ENCODE data around the gene HARS1.
"Not testable (repeated sequence)": the region's sequence is repeated elsewhere in the genome, so short reads cannot be mapped to it uniquely, and the experiment has no call there.

Gene HARS1

DNA sequence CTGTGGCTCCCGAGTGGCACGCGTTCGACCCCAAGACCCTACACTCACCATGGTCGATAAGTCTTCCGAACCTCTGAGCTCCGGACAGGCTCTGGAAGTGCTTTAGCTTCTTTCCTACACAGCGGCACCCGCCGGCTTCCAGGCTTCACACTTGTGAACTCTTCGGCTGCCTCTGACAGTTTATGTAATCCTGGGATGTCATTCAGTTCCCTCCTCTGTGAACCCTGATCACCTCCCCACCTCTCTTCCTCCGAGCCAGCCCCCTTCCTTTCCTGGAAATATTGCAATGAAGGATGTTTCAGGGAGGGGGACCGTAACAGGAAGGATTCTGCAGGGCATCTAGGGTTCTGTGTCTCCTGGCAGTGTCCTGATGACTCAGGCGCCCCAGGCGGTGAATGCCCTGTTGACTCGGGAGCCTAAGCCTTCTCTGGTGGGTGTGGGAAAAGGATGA is 58.1 kb downstream of the HARS1 start, which contains the start of gene CD14:
TSS of gene CD14 (minus strand) at position 155 of the 451 bp plus-strand sequence. CDS start at position 51, 104 bp downstream.
- DNase-seq (ENCODE audit: low read depth): no peak

DNA sequence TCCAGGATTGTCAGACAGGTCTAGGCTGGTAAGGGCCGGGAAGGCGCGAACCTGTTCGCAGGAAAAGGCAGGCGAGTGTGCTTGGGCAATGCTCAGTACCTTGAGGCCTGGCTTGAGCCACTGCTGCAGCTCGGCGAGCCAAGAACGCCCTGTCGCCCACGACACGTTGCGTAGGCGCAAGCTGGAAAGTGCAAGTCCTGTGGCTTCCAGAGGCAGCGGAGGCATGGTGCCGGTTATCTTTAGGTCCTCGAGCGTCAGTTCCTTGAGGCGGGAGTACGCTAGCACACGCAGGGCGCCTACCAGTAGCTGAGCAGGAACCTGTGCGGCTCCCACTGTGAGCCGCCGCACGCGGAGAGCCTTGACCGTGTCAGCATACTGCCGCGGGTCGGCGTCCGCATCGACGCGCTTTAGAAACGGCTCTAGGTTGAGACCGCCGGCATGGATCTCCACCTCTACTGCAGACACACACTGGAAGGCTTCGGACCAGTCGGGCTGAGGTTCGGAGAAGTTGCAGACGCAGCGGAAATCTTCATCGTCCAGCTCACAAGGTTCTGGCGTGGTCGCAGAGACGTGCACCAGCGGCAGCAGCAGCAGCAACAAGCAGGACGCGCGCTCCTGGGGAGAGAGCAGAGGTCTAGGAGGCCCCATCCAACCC is 58.7 kb downstream of the HARS1 start:
- DNase-seq (ENCODE audit: low read depth): peak; percentile 37

DNA sequence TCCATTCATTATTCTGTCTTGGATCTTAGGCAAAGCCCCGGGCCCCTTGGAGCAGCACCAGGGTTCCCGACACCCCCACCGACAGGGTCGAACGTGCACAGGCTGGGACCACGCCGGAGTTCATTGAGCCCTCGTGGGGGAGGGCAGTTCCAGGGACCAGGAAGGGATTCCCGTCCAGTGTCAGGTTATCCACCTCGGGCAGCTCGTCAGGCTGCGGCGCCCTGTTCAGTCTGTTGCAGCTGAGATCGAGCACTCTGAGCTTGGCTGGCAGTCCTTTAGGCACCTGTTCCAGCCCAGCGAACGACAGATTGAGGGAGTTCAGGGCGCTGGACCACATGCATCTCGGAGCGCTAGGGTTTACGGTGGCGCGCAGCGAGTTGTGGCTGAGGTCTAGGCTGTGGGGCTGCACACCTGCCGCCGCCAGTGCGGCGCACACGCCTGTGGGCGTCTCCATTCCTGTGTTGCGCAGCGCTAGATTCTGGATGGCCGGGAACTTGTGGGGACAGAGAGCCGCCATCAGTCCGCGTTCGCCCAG is 59.3 kb downstream of the HARS1 start:
- DNase-seq (ENCODE audit: low read depth): peak; percentile 19

DNA sequence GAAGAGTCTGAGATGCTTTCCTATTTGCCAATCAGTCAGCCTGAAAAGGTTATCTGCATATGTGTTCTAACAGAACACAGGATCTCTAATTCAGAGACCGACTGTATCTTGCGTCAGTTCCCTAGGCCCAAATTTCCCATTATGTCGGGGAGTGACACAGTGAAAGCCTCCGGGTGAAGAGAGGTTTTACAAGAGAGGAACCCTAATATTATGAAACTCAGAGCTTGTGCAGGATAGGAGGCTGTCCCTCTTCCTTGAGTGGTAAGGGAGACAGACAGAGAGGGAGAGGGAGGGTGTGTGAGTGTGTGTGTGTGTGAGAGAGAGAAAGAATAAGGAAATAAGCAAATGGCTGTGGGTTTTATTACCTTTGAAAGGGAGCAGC is 60.1 kb downstream of the HARS1 start:
- no peak for DNase-seq (ENCODE audit: low read depth)

DNA sequence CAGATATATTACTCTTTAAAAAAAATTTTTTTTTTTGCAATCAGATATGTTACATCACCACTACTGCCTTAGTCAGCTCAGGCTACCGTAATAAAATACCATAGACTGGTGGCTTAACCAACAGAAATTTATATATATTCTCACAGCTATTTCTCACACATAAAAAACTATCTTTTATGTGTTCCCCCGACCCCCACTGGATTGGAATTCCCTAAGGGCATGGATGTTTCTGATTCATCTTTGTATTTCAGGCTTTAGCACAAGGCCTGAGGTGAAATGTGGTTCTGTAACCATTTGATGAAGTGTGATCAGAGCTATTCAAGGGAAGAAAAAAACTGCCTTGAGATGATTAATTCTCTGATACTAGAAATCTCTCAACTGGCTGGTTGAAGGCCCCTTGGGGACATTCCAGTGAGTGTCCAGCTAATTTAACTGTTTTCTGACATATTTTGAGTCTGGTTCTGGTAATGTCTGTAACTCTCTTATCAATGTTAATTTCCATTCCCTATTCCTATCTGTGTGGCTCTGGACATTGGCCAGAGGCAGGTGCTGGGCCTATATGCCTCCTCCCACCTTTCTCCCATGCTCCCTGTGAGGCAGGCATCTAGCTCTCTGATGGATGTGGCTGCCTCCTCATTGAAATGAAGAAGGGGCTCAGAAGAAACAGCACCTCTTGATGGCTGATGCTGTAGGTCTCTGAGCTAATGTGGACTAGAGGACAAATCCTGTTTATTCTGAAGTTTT is 60.7 kb downstream of the HARS1 start:
- no peak for DNase-seq (ENCODE audit: low read depth)

DNA sequence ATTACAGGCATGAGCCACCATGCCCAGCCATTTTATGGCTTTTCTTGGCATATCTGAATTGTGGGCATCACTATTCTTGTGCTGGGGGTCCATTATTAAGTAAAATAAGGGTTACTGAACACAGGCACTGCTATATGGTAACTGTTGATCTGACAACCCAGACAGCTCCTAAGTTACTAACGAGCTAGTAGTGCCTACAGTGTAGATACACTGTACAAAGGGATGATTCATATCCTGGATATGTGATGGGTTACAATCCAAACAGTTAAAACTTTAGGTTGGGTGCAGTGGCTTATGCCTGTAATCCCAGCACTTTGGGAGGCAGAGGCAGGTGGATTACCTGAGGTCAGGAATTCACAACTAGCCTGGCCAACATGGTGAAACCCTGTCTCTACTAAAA is 62.5 kb downstream of the HARS1 start:
- no peak for DNase-seq (ENCODE audit: low read depth)

DNA sequence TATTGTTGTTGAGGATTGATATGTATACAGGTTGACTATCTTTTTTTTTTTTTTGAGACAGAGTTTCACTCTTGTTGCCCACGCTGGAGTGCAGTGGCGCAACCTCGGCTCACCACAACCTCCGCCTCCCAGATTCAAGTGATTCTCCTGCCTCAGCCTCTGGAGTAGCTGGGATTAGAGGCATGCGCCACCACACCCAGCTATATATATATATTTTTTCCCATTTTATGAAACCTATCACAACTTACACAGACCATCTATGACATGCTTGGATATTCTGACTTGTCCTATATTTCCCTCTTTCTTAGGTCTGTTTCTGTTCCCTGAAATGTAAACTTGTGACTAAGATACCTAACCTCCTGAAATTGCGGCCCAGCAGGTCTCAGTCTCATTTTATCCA is 63.2 kb downstream of the HARS1 start:
- DNase-seq (ENCODE audit: low read depth): no peak

DNA sequence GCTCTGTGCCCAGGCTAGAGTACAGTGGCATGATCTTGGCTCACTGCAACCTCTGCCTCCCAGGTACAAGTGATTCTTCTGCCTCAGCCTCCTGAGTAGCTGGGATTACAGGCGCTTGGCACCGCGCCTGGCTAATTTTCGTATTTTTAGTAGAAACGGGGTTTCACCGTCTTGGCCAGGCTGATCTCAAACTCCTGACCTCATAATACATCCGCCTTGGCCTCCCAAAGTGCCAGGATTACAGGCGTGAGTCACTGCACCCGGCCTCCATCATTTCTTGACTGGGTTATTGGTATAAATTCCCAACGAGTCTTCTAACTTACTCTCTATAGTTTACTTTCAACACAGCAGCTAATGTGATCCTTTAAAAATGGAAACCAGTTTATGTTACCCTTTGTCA is 66.3 kb downstream of the HARS1 start:
- DNase-seq (ENCODE audit: low read depth): not testable (repeated sequence)

Measured in activated T-cell treated with anti-CD3 and anti-CD28 coated beads for 1 hour (primary cell).